WTC11 (cell line): ENCODE measurements around the gene EVI5L. TPM values are rescaled to one million over a fixed set of nuclear protein-coding genes. Genes with fewer than 3 reads are reported as not detected.
A peak's percentile ranks its signal among the peaks of the same experiment; 100 is the strongest.

ENCODE experiments used
- ATAC-seq: fragments of 200-7000 bp; cut with Tn5 transposase; 2 replicates; pipeline ENCODE4 v1.10.0; 2021; ENCODE audit warnings: mild to moderate bottlenecking, moderate library complexity
- CTCF ChIA-PET: fragments of 300-600 bp; sonication (Branson Sonifier 250); formaldehyde crosslinking; loops from one replicate; lab custom pipeline; 2021; ENCODE audit warnings: antibody characterized with exemption; lab: Charles Lee
- POLR2A ChIA-PET: fragments of 350-600 bp; sonication (Branson Sonifier 250); formaldehyde crosslinking; loops from one replicate; lab custom pipeline; 2021; ENCODE audit warnings: antibody characterized with exemption; lab: Charles Lee
- DNase-seq: peaks from one replicate; pipeline ENCODE4 v3.0.0; 2021; ENCODE audit warnings: low spot score
- H3K27ac Mint-ChIP-seq: 2 replicates; pipeline ENCODE4 v1.8.0; 2021; ENCODE audit warnings: mixed read lengths
- H3K27me3 Mint-ChIP-seq: 2 replicates; pipeline ENCODE4 v1.8.0; 2021; ENCODE audit warnings: low read depth, mild to moderate bottlenecking, moderate library complexity, mixed read lengths
- H3K36me3 Mint-ChIP-seq: 2 replicates; pipeline ENCODE4 v1.8.0; 2021; ENCODE audit warnings: mixed read lengths
- H3K4me1 Mint-ChIP-seq: 2 replicates; pipeline ENCODE4 v1.8.0; 2022; ENCODE audit warnings: mixed read lengths
- H3K4me3 Mint-ChIP-seq: 2 replicates; pipeline ENCODE4 v1.8.0; 2021; ENCODE audit warnings: mild to moderate bottlenecking, moderate library complexity, mixed read lengths
- H3K9me3 Mint-ChIP-seq: 2 replicates; pipeline ENCODE4 v1.8.0; 2021; ENCODE audit warnings: mixed read lengths
- MYBL2 ChIP-seq: sonication (generic); formaldehyde crosslinking; IDR thresholded peaks from 2 replicates; pipeline ENCODE4 v1.8.1; 2023; ENCODE audit warnings: mild to moderate bottlenecking, moderate library complexity, missing genetic modification reagents
- NR2C2 ChIP-seq: sonication (generic); formaldehyde crosslinking; IDR thresholded peaks from 2 replicates; pipeline ENCODE4 v1.8.0; 2022; ENCODE audit warnings: mild to moderate bottlenecking, missing genetic modification reagents
- OVOL2 ChIP-seq: fragments of 250-450 bp; sonication (Bioruptor Pico); IDR thresholded peaks from 2 replicates; pipeline ENCODE4 v1.9.0; 2021; ENCODE audit warnings: mild to moderate bottlenecking, borderline replicate concordance
- TP53 ChIP-seq: sonication (generic); formaldehyde crosslinking; IDR thresholded peaks from 2 replicates; pipeline ENCODE4 v1.8.1; 2023; ENCODE audit warnings: mild to moderate bottlenecking, missing genetic modification reagents
- ZNF121 ChIP-seq: sonication (generic); formaldehyde crosslinking; IDR thresholded peaks from 2 replicates; pipeline ENCODE4 v1.8.0; 2023; ENCODE audit warnings: missing genetic modification reagents
- ZNF263 ChIP-seq: sonication (generic); formaldehyde crosslinking; IDR thresholded peaks from 2 replicates; pipeline ENCODE4 v1.8.1; 2022; ENCODE audit warnings: low read depth, mild to moderate bottlenecking, moderate library complexity, missing genetic modification reagents
- total RNA-seq: library from RNA; stranded (reverse); gene quantifications from 3 replicates; pipeline ENCODE4 v1.2.3, GENCODE V29; 2021
- TF ChIP-seq, protein P1 (sequence below): sonication (generic); formaldehyde crosslinking; IDR thresholded peaks from 2 replicates; pipeline ENCODE4 v1.8.1; 2022; ENCODE audit warnings: low read depth, mild to moderate bottlenecking, moderate library complexity, missing genetic modification reagents, borderline replicate concordance
- TF ChIP-seq, protein P2 (sequence below): fragments of 200-600 bp; IDR thresholded peaks from 2 replicates; pipeline ENCODE4 v1.8.0; 2022; ENCODE audit warnings: antibody characterized with exemption
- TF ChIP-seq, protein P3 (sequence below): fragments of 250-450 bp; sonication (Bioruptor Pico); IDR thresholded peaks from 2 replicates; pipeline ENCODE4 v1.8.0; 2021; ENCODE audit warnings: mild to moderate bottlenecking
- TF ChIP-seq, protein P4 (sequence below): sonication (generic); formaldehyde crosslinking; IDR thresholded peaks from 2 replicates; pipeline ENCODE4 v1.8.1; 2023; ENCODE audit warnings: mild to moderate bottlenecking, missing genetic modification reagents
- TF ChIP-seq, protein P5 (sequence below): sonication (generic); formaldehyde crosslinking; conservative IDR thresholded peaks from 2 replicates; pipeline ENCODE4 v1.8.1; 2023; ENCODE audit warnings: mild to moderate bottlenecking, low read depth, missing genetic modification reagents, moderate library complexity
- TF ChIP-seq, protein P6 (sequence below): sonication (generic); formaldehyde crosslinking; IDR thresholded peaks from 2 replicates; pipeline ENCODE4 v1.8.1; 2023; ENCODE audit warnings: mild to moderate bottlenecking, missing genetic modification reagents, moderate library complexity
- TF ChIP-seq, protein P7 (sequence below): sonication (generic); formaldehyde crosslinking; IDR thresholded peaks from 2 replicates; pipeline ENCODE4 v1.8.1; 2022; ENCODE audit warnings: mild to moderate bottlenecking, missing genetic modification reagents, moderate library complexity, borderline replicate concordance
- TF ChIP-seq, protein P8 (sequence below): fragments of 250-450 bp; sonication (Bioruptor Pico); IDR thresholded peaks from 2 replicates; pipeline ENCODE4 v1.9.0; 2021; ENCODE audit warnings: moderate library complexity, mild to moderate bottlenecking, inconsistent platforms, borderline replicate concordance
- TF ChIP-seq, protein P9 (sequence below): sonication (generic); formaldehyde crosslinking; IDR thresholded peaks from 2 replicates; pipeline ENCODE4 v1.8.0; 2022; ENCODE audit warnings: mild to moderate bottlenecking, missing genetic modification reagents

The EVI5L gene
- total RNA-seq, 1 experiment from 2014 or later: 10.5 TPM

DNA sequence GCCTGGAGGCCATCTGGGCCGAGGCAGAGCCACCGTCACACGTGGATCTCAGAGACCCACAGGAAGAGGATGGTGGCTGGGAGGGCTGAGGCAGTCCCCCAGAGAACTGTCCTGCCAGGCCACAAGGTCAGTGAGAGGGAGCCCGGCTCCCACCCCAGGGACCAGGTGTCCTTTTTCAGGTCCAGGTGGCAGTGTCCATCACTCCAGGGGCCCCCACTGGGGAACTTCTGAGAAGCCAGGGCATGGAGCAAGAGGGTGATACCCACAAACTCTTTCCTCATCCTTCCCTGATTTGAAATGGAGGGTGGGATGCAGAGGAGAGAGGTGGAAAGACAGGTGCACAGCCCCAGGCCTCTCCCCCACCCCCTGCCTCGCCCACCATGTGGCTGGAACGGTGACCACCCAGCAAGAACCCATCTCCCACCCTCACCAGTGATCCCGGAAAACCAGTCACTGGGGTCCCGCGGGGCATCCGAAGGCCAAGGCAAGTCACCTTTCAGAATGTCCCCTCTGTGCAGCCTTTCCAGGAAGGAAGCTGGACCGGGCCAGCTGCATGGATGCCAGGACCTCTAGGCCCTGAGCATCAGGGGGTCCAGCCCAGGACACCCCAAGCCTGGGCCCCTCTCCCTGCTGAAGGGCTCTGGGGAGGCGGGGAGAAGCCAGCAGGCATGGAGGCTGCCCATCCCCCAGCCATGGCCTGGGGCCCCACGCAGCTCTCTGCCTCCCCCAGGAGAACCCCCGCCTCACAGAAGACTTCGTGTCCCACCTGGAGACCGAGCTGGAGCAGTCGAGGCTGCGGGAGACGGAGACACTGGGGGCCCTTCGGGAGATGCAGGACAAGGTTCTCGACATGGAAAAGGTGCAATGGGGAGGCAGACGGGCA lies 30.1 kb downstream of the EVI5L start (continued):
- no peak for TF ChIP-seq OVOL2 (CRISPR knock-in tag)
- no peak for TF ChIP-seq NR2C2 (CRISPR knock-in tag)
- TF ChIP-seq ZNF121 (CRISPR knock-in tag): no peak
- TF ChIP-seq, protein P1, sequence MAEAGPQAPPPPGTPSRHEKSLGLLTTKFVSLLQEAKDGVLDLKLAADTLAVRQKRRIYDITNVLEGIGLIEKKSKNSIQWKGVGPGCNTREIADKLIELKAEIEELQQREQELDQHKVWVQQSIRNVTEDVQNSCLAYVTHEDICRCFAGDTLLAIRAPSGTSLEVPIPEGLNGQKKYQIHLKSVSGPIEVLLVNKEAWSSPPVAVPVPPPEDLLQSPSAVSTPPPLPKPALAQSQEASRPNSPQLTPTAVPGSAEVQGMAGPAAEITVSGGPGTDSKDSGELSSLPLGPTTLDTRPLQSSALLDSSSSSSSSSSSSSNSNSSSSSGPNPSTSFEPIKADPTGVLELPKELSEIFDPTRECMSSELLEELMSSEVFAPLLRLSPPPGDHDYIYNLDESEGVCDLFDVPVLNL (CRISPR knock-in tag): no peak
- TF ChIP-seq, all 79 proteins: peak for 0

DNA sequence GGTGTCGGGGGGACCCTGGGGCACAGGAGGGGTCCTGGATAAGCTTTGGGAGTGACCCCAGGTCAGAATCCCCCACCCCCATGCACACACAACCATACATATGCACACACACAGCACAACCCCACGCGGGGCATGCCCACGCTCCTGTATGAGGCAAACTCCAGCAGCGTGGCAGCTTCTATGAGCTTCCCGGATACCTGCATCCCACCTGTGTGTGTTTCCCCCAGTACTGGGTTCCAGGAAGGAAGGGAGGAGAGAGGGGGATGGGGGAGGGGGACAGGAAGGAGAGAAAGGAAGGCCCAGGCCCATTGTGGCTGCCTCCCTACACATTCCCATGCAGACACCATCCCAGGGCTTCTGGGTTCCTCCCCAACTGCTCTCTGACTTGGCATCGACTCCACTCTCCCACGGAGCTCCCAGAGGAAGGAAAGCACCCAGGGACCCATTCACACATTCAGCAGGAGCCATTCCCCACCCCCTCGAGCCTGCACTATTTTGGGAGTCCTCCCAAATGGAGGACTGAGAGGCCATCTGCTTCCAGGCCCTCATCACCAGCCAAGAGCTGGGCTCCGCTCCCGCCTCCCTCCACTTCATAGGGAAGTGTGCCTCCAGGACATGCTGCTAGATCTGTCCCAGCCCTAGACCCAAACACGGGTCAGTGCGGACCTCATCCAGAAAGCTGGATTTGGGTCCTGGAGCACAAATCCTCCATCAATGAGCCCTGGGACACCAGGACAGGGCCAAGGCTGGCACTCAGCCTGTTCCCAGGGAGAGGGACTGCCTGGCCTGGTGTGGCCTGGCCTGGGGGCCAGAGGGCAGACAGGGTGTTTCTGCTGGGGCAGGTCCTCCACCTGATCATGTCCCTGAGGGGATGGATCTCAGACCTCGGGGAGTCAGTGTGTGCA lies 30.9 kb downstream of the EVI5L start:
- DNase-seq: no peak
- CTCF ChIA-PET: interaction anchor here (0.6 to 4.5 kb wide), 29 partner anchors 8 to 1400 kb away, joined by 3 to 45 read pairs (median 7); partner anchors contain the start of genes LRRC8E, MAP2K7, PET100 and PRR36

More for the DNA sequence above, 30.9 kb downstream of the EVI5L start:
- ATAC-seq: no peak
- POLR2A ChIA-PET: interaction anchor here (0.6 to 1.2 kb wide), 7 partner anchors 10 to 82 kb away, joined by 3 to 11 read pairs (median 3); partner anchors contain the start of gene TIMM44
- TF ChIP-seq, protein P2, sequence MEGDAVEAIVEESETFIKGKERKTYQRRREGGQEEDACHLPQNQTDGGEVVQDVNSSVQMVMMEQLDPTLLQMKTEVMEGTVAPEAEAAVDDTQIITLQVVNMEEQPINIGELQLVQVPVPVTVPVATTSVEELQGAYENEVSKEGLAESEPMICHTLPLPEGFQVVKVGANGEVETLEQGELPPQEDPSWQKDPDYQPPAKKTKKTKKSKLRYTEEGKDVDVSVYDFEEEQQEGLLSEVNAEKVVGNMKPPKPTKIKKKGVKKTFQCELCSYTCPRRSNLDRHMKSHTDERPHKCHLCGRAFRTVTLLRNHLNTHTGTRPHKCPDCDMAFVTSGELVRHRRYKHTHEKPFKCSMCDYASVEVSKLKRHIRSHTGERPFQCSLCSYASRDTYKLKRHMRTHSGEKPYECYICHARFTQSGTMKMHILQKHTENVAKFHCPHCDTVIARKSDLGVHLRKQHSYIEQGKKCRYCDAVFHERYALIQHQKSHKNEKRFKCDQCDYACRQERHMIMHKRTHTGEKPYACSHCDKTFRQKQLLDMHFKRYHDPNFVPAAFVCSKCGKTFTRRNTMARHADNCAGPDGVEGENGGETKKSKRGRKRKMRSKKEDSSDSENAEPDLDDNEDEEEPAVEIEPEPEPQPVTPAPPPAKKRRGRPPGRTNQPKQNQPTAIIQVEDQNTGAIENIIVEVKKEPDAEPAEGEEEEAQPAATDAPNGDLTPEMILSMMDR: no peak
- TF ChIP-seq, protein P3, sequence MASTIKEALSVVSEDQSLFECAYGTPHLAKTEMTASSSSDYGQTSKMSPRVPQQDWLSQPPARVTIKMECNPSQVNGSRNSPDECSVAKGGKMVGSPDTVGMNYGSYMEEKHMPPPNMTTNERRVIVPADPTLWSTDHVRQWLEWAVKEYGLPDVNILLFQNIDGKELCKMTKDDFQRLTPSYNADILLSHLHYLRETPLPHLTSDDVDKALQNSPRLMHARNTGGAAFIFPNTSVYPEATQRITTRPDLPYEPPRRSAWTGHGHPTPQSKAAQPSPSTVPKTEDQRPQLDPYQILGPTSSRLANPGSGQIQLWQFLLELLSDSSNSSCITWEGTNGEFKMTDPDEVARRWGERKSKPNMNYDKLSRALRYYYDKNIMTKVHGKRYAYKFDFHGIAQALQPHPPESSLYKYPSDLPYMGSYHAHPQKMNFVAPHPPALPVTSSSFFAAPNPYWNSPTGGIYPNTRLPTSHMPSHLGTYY (CRISPR knock-in tag): no peak
- TF ChIP-seq, protein P4, sequence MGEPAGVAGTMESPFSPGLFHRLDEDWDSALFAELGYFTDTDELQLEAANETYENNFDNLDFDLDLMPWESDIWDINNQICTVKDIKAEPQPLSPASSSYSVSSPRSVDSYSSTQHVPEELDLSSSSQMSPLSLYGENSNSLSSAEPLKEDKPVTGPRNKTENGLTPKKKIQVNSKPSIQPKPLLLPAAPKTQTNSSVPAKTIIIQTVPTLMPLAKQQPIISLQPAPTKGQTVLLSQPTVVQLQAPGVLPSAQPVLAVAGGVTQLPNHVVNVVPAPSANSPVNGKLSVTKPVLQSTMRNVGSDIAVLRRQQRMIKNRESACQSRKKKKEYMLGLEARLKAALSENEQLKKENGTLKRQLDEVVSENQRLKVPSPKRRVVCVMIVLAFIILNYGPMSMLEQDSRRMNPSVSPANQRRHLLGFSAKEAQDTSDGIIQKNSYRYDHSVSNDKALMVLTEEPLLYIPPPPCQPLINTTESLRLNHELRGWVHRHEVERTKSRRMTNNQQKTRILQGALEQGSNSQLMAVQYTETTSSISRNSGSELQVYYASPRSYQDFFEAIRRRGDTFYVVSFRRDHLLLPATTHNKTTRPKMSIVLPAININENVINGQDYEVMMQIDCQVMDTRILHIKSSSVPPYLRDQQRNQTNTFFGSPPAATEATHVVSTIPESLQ (CRISPR knock-in tag): no peak
- TF ChIP-seq, protein P1 (CRISPR knock-in tag): no peak
- TF ChIP-seq, protein P5, sequence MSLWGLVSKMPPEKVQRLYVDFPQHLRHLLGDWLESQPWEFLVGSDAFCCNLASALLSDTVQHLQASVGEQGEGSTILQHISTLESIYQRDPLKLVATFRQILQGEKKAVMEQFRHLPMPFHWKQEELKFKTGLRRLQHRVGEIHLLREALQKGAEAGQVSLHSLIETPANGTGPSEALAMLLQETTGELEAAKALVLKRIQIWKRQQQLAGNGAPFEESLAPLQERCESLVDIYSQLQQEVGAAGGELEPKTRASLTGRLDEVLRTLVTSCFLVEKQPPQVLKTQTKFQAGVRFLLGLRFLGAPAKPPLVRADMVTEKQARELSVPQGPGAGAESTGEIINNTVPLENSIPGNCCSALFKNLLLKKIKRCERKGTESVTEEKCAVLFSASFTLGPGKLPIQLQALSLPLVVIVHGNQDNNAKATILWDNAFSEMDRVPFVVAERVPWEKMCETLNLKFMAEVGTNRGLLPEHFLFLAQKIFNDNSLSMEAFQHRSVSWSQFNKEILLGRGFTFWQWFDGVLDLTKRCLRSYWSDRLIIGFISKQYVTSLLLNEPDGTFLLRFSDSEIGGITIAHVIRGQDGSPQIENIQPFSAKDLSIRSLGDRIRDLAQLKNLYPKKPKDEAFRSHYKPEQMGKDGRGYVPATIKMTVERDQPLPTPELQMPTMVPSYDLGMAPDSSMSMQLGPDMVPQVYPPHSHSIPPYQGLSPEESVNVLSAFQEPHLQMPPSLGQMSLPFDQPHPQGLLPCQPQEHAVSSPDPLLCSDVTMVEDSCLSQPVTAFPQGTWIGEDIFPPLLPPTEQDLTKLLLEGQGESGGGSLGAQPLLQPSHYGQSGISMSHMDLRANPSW (CRISPR knock-in tag): no peak
- 0 out of 2 replicates have a peak, but pooled peaks have one; percentile 2 for TF ChIP-seq TP53
- TF ChIP-seq, protein P6, sequence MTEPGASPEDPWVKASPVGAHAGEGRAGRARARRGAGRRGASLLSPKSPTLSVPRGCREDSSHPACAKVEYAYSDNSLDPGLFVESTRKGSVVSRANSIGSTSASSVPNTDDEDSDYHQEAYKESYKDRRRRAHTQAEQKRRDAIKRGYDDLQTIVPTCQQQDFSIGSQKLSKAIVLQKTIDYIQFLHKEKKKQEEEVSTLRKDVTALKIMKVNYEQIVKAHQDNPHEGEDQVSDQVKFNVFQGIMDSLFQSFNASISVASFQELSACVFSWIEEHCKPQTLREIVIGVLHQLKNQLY: no peak
- TF ChIP-seq MYBL2 (CRISPR knock-in tag): no peak
- peak; percentile 84; the same call in 1 of the 2 replicates for TF ChIP-seq ZNF263
- TF ChIP-seq, protein P7, sequence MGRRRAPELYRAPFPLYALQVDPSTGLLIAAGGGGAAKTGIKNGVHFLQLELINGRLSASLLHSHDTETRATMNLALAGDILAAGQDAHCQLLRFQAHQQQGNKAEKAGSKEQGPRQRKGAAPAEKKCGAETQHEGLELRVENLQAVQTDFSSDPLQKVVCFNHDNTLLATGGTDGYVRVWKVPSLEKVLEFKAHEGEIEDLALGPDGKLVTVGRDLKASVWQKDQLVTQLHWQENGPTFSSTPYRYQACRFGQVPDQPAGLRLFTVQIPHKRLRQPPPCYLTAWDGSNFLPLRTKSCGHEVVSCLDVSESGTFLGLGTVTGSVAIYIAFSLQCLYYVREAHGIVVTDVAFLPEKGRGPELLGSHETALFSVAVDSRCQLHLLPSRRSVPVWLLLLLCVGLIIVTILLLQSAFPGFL (CRISPR knock-in tag): no peak
- TF ChIP-seq, protein P8, sequence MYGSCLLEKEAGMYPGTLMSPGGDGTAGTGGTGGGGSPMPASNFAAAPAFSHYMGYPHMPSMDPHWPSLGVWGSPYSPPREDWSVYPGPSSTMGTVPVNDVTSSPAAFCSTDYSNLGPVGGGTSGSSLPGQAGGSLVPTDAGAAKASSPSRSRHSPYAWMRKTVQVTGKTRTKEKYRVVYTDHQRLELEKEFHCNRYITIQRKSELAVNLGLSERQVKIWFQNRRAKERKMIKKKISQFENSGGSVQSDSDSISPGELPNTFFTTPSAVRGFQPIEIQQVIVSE (CRISPR knock-in tag): no peak
- TF ChIP-seq, protein P9, sequence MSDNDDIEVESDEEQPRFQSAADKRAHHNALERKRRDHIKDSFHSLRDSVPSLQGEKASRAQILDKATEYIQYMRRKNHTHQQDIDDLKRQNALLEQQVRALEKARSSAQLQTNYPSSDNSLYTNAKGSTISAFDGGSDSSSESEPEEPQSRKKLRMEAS: no peak
- TF ChIP-seq, all 79 proteins: peak for 2
- H3K36me3 Mint-ChIP-seq: no peaks in the 10 kb centered on the region
- H3K27me3 Mint-ChIP-seq: peaks cover 76% of the 10 kb centered on the region
- no peaks in the 10 kb centered on the region for H3K9me3 Mint-ChIP-seq
- peak overlapping the region; percentile 79 for H3K4me3 Mint-ChIP-seq
- no peak overlapping the region for H3K27ac Mint-ChIP-seq
- peaks cover 21% of the 10 kb centered on the region for H3K4me1 Mint-ChIP-seq
